A673 (cell line): ENCODE measurements around the gene BSCL2. TPM values are rescaled to one million over a fixed set of nuclear protein-coding genes. Genes with fewer than 3 reads are reported as not detected.
A peak's percentile ranks its signal among the peaks of the same experiment; 100 is the strongest.

Experiments used
- Bru-seq: library from RNA; stranded (reverse); fragments of 400-500 nt; gene quantifications from one replicate; lab custom pipeline; 2021; lab: Mats Ljungman, UMichigan
- BruChase-seq, 2 experiments: library from RNA; stranded (reverse); fragments of 400-500 nt; gene quantifications; one replicate each; lab custom pipeline; 2021; lab: Mats Ljungman, UMichigan
- BruUV-seq: library from RNA; stranded (reverse); fragments of 400-500 nt; replicated peaks from 2 replicates; lab custom pipeline; 2021; lab: Mats Ljungman, UMichigan
- CTCF ChIA-PET: fragments of 300-600 bp; sonication (Branson Sonifier 250); formaldehyde crosslinking; loops from one replicate; lab custom pipeline; 2022; ENCODE audit warnings: antibody characterized with exemption; lab: Charles Lee
- POLR2A ChIA-PET: fragments of 300-600 bp; sonication (Branson Sonifier 250); formaldehyde crosslinking; loops from one replicate; lab custom pipeline; 2022; ENCODE audit warnings: antibody characterized with exemption; ENCODE audit not compliant: low non-redundant PET; lab: Charles Lee
- DNase-seq: peaks from one replicate; pipeline ENCODE4 v3.0.0-alpha.2; 2015; ENCODE audit warnings: low spot score
- H3K27ac ChIP-seq: fragments of 200-600 bp; sonication (generic); 2 replicates; pipeline ENCODE4 v1.5.1; 2016; ENCODE audit warnings: mixed run types, low read depth, mild to moderate bottlenecking, mixed read lengths, antibody characterized with exemption, low read length; ENCODE audit not compliant: poor library complexity, severe bottlenecking
- H3K27me3 ChIP-seq: fragments of 200-600 bp; sonication (generic); replicated peaks from 2 replicates; pipeline ENCODE4 v1.6.1; 2017; ENCODE audit warnings: mixed run types, low read depth, mild to moderate bottlenecking, mixed read lengths, antibody characterized with exemption, low read length; ENCODE audit not compliant: insufficient read depth, poor library complexity
- H3K36me3 ChIP-seq: fragments of 200-600 bp; sonication (generic); 2 replicates; pipeline ENCODE4 v1.6.1; 2016; ENCODE audit warnings: mixed run types, mild to moderate bottlenecking, mixed read lengths, antibody characterized with exemption, low read length; ENCODE audit not compliant: insufficient read depth, poor library complexity, severe bottlenecking
- H3K4me1 ChIP-seq: fragments of 200-600 bp; sonication (generic); 2 replicates; pipeline ENCODE4 v1.6.1; 2017; ENCODE audit warnings: mixed run types, mild to moderate bottlenecking, mixed read lengths, antibody characterized with exemption, low read length; ENCODE audit not compliant: insufficient read depth, poor library complexity, severe bottlenecking
- H3K4me3 ChIP-seq: fragments of 200-600 bp; sonication (generic); 2 replicates; pipeline ENCODE4 v1.5.1; 2016; ENCODE audit warnings: low read depth, mixed run types, mild to moderate bottlenecking, mixed read lengths, low read length; ENCODE audit not compliant: poor library complexity, severe bottlenecking
- H3K9me3 ChIP-seq: fragments of 200-600 bp; sonication (generic); 2 replicates; pipeline ENCODE4 v1.6.1; 2016; ENCODE audit warnings: mixed run types, low read depth, mild to moderate bottlenecking, mixed read lengths, antibody characterized with exemption, low read length; ENCODE audit not compliant: poor library complexity, severe bottlenecking
- EZH2 ChIP-seq: fragments of 200-600 bp; sonication (generic); IDR thresholded peaks from 2 replicates; pipeline ENCODE4 v1.6.1; 2017; ENCODE audit warnings: borderline replicate concordance, low read depth, mild to moderate bottlenecking, mixed read lengths, antibody characterized with exemption, low read length; ENCODE audit not compliant: poor library complexity, severe bottlenecking
- intact Hi-C: fragments of 100-400 bp; cut with micrococcal nuclease; formaldehyde crosslinking; loops from one replicate; pipeline ENCODE4 v1.10.0; 2022; ENCODE audit not compliant: unreplicated experiment
- long read RNA-seq: library from polyadenylated mRNA; stranded (forward); transcript quantifications from one replicate; pipeline ENCODE4 v2.0.0, GENCODE V29; 2022
- total RNA-seq: library from RNA; stranded (reverse); gene quantifications from 2 replicates; pipeline ENCODE4 v1.2.3, GENCODE V29; 2021
- TF ChIP-seq, protein P1 (sequence below): fragments of 300-800, 200-600 bp; sonication (generic); conservative IDR thresholded peaks from 2 replicates; pipeline ENCODE4 v1.5.1; 2017; ENCODE audit warnings: low read depth, mild to moderate bottlenecking, antibody characterized with exemption, low read length, moderate library complexity, mixed read lengths

BSCL2 gene
- total RNA-seq (123 and 132 TPM in 2 replicates), Bru-seq, nascent RNA (percentile 71 among the genes with signal in this experiment), BruChase-seq, experiment 1, labeled RNA remaining after a 2-hour chase (percentile 82 among the genes with signal in this experiment), BruChase-seq, experiment 2, labeled RNA remaining after a 6-hour chase (percentile 91 among the genes with signal in this experiment)
- long read RNA-seq, transcript BSCL2-205 (11 exons, 1,693 nt) = minor isoform, 43 of 254 reads
- long read RNA-seq, transcript BSCL2-207 (11 exons, 1,516 nt) = major isoform, 96 of 254 reads
- long read RNA-seq, transcript BSCL2-210 (11 exons, 1,440 nt) = minor isoform, 23 of 254 reads
- long read RNA-seq, transcript BSCL2-203 (11 exons, 1,683 nt) = minor isoform, 5 of 254 reads
- long read RNA-seq, partial matches to known transcripts = 9 of 254 reads
- long read RNA-seq, other reads (novel, unspliced or antisense) = 75 of 254 reads

DNA sequence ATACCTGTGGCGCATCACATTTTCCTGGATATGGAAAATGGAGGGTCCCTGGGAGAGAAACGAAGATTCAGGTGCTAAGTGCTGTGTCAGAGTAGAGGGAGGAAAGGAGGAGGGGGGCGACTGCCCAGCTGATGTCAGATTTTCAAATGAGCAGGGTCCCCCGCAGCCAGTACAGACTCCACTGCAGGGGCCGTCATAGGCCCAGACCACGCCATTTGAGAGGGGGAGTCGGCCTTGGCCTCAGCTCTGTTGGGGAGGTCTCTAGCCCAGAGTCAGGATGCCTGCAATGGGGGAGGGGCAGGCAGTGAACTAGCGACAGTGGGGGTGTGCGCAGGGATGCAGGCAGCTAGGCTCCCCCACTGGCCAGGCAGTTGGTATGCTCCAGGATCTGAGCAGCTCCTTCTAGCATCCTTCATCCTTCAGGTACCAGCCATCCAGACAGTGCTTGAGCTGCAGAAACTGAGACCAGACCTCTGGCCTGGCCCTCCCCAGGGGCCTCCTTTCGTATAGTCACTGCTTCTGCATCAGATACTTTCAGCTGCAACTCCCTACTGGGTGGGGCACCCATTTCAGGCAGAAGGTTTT, at the start of gene BSCL2, which contains the start of gene GNG3:
Gene BSCL2 (minus strand): TSS at position 148 of the 585 bp plus-strand sequence. CDS start 229 bp downstream, outside the sequence.
Gene GNG3 (plus strand): TSS at position 400 of the 585 bp plus-strand sequence. CDS start 620 bp downstream, outside the sequence.
- Histone ChIP-seq H3K27ac (peak within 1 kb of the TSS; percentile 96), H3K4me3 (peak within 1 kb of the TSS; percentile 65), H3K9me3 (no peaks in the 10 kb centered on the region), H3K36me3 (peaks cover 21% of the 10 kb centered on the region), H3K27me3 (no peaks in the 10 kb centered on the region), H3K4me1 (peaks cover 38% of the 10 kb centered on the region)
- intact Hi-C loops = loop anchor here (5.0 kb wide), 2 partner anchors 115 to 310 kb away; partner anchors contain the start of gene TUT1
- TF ChIP-seq, protein P1, sequence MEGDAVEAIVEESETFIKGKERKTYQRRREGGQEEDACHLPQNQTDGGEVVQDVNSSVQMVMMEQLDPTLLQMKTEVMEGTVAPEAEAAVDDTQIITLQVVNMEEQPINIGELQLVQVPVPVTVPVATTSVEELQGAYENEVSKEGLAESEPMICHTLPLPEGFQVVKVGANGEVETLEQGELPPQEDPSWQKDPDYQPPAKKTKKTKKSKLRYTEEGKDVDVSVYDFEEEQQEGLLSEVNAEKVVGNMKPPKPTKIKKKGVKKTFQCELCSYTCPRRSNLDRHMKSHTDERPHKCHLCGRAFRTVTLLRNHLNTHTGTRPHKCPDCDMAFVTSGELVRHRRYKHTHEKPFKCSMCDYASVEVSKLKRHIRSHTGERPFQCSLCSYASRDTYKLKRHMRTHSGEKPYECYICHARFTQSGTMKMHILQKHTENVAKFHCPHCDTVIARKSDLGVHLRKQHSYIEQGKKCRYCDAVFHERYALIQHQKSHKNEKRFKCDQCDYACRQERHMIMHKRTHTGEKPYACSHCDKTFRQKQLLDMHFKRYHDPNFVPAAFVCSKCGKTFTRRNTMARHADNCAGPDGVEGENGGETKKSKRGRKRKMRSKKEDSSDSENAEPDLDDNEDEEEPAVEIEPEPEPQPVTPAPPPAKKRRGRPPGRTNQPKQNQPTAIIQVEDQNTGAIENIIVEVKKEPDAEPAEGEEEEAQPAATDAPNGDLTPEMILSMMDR = no peak
- no peak for TF ChIP-seq EZH2
- BruUV-seq = no TSS peak
- ChIA-PET POLR2A (no interaction called here), CTCF (interaction anchor here (0.6 kb wide), 1 partner anchor 9 kb away, joined by 5 read pairs; no protein-coding TSS in a partner anchor)
- DNase-seq = peak; percentile 64

DNA sequence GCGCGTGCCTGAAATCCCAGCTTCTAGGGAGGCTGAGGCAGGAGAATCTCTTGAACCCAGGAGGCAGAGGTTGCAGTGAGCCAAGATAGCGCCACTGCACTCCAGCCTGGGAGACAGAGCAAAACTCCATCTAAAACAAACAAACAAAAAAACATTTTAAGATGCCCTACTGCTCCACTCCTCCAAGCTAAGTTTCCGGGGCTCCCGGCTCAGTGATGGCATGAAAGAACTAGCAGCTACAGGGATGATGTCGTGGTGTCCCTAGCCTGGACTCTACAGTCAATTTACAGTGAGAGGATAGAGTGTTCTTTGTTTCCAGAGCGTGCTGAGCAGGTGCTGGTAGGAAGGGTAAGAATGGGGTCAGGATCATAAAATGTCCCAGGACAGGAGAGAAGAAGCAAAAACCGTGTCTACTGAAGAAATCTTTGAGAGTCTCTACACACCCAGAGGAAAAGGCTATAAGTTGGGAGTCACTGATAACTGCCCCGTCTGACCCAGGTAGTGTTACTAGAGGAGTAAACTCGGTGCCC, 47.9 kb upstream of the BSCL2 start:
- H3K4me1 ChIP-seq = peaks cover 6% of the 10 kb centered on the region
- no peak overlapping the region for H3K4me3 ChIP-seq
- no peak overlapping the region for H3K27ac ChIP-seq
- no peaks in the 10 kb centered on the region for H3K9me3 ChIP-seq
- H3K27me3 ChIP-seq = no peaks in the 10 kb centered on the region
- H3K36me3 ChIP-seq = peaks cover 4% of the 10 kb centered on the region
- no TSS peak for BruUV-seq
- intact Hi-C loops = no loop called here
- ChIA-PET POLR2A (no interaction called here), CTCF (no interaction called here)
- TF ChIP-seq, protein P1 = no peak
- TF ChIP-seq EZH2 = no peak
- no peak for DNase-seq
